Neural crest cell (in vitro differentiated cells): Measurements from ENCODE around the gene MPO. TPM values are rescaled to one million over a fixed set of nuclear protein-coding genes. Genes with fewer than 3 reads are reported as not detected.

ENCODE experiments used
- DNase-seq: peaks from one replicate; pipeline ENCODE4 v3.0.0; 2021; ENCODE audit warnings: low read depth, mixed read lengths, low spot score
- H3K27ac Mint-ChIP-seq: one replicate; pipeline ENCODE4 v1.8.0; 2021; ENCODE audit warnings: mild to moderate bottlenecking, mixed read lengths; ENCODE audit not compliant: unreplicated experiment
- H3K27me3 Mint-ChIP-seq: 2 replicates; pipeline ENCODE4 v1.8.0; 2021; ENCODE audit warnings: low read depth, mild to moderate bottlenecking, mixed read lengths
- H3K36me3 Mint-ChIP-seq: 2 replicates; pipeline ENCODE4 v1.8.0; 2021; ENCODE audit warnings: low read depth, mild to moderate bottlenecking, mixed read lengths
- H3K4me1 Mint-ChIP-seq: 2 replicates; pipeline ENCODE4 v1.8.0; 2021; ENCODE audit warnings: mixed read lengths
- H3K4me3 Mint-ChIP-seq: one replicate; pipeline ENCODE4 v1.8.0; 2021; ENCODE audit warnings: mild to moderate bottlenecking, mixed read lengths
- H3K9me3 Mint-ChIP-seq: 2 replicates; pipeline ENCODE4 v1.8.0; 2021; ENCODE audit warnings: mixed read lengths
- CTCF ChIP-seq: fragments of 200-600 bp; sonication (generic); conservative IDR thresholded peaks from 2 replicates; pipeline ENCODE4 v1.5.0; 2021; ENCODE audit warnings: antibody characterized with exemption, mild to moderate bottlenecking
- total RNA-seq: library from RNA; stranded (reverse); gene quantifications from 2 replicates; pipeline ENCODE4 v1.2.1, GENCODE V29; 2021

MPO gene
- total RNA-seq, 1 donor from 2014 or later, result not detected

GRCh38 chr17:58245428-58246103 lies 35.2 kb downstream of the MPO start:
- peaks cover 91% of the 10 kb centered on the region for H3K27me3 Mint-ChIP-seq
- H3K9me3 Mint-ChIP-seq, result no peaks in the 10 kb centered on the region
- no peaks in the 10 kb centered on the region for H3K36me3 Mint-ChIP-seq
- DNase-seq, result no peak
- no peak overlapping the region for H3K4me3 Mint-ChIP-seq
- no peaks in the 10 kb centered on the region for H3K4me1 Mint-ChIP-seq
- no peak overlapping the region for H3K27ac Mint-ChIP-seq
- TF ChIP-seq CTCF, result no peak

GRCh38 chr17:58244963-58245362 lies 35.8 kb downstream of the MPO start:
- no peak overlapping the region for H3K4me3 Mint-ChIP-seq
- no peak for DNase-seq
- H3K27me3 Mint-ChIP-seq, result peaks cover 91% of the 10 kb centered on the region
- H3K4me1 Mint-ChIP-seq, result no peaks in the 10 kb centered on the region
- no peak overlapping the region for H3K27ac Mint-ChIP-seq
- no peak for TF ChIP-seq CTCF
- no peaks in the 10 kb centered on the region for H3K9me3 Mint-ChIP-seq
- no peaks in the 10 kb centered on the region for H3K36me3 Mint-ChIP-seq

GRCh38 chr17:58242171-58242784 lies 38.5 kb downstream of the MPO start:
- peaks cover 93% of the 10 kb centered on the region for H3K27me3 Mint-ChIP-seq
- no peak overlapping the region for H3K4me3 Mint-ChIP-seq
- H3K9me3 Mint-ChIP-seq, result no peaks in the 10 kb centered on the region
- H3K36me3 Mint-ChIP-seq, result no peaks in the 10 kb centered on the region
- H3K27ac Mint-ChIP-seq, result no peak overlapping the region
- TF ChIP-seq CTCF, result no peak
- H3K4me1 Mint-ChIP-seq, result no peaks in the 10 kb centered on the region
- no peak for DNase-seq

- no peak for DNase-seq
- Mint-ChIP-seq H3K9me3 (no peaks in the 10 kb centered on the region), H3K27ac (no peak overlapping the region), H3K36me3 (no peaks in the 10 kb centered on the region), H3K4me1 (no peaks in the 10 kb centered on the region), H3K27me3 (peaks cover 96% of the 10 kb centered on the region), H3K4me3 (no peak overlapping the region)
- TF ChIP-seq CTCF, result no peak
These were observed 40.7 kb downstream of the MPO start for GRCh38 chr17:58239987-58240386.

GRCh38 chr17:58238147-58238634 lies 42.5 kb downstream of the MPO start, which contains the start of gene LPO:
TSS of gene LPO (plus strand) at chr17:58238584. CDS start at chr17:58242980, 4,396 bp downstream.
- DNase-seq, result no peak
- Mint-ChIP-seq H3K27ac (no peak within 1 kb of the TSS), H3K4me1 (no peaks in the 10 kb centered on the region), H3K36me3 (no peaks in the 10 kb centered on the region), H3K27me3 (peaks cover 95% of the 10 kb centered on the region), H3K4me3 (no peak within 1 kb of the TSS), H3K9me3 (no peaks in the 10 kb centered on the region)
- no peak for TF ChIP-seq CTCF
